HEK293 (cell line): ENCODE data around the gene LTO1.

Experiments
- CTCF ChIA-PET: fragments of 350-600 bp; formaldehyde crosslinking; extraction: SDS; loops from one replicate; lab custom pipeline; 2021; ENCODE audit warnings: antibody characterized with exemption; lab: Yijun Ruan, JAX
- POLR2A ChIA-PET: fragments of 300-600 bp; formaldehyde crosslinking; extraction: SDS; loops from one replicate; lab custom pipeline; 2020; ENCODE audit warnings: antibody characterized with exemption, inconsistent platforms; lab: Yijun Ruan, JAX
- H3K27ac ChIP-seq: fragments of 200-500 bp; sonication (Bioruptor generic); 2 replicates; pipeline ENCODE4 v1.5.1; 2014; ENCODE audit warnings: low read depth, low read length, control low read depth, inconsistent platforms; ENCODE audit errors: extremely low read depth
- H3K36me3 ChIP-seq, 2 experiments: fragments of 200-500 bp in 1 of 2; sonication (Bioruptor generic) in 1 of 2; 1 replicate in 1 of 2; 2 replicates in 1 of 2; pipeline ENCODE4 v1.5.1; 2014 to 2017; ENCODE audit warnings: inconsistent platforms in 2 of 2, low read length in 2 of 2; ENCODE audit not compliant: control insufficient read depth in 2 of 2, insufficient read depth in 1 of 2
- H3K4me1 ChIP-seq: fragments of 200-500 bp; sonication (Bioruptor generic); 2 replicates; pipeline ENCODE4 v1.5.1; 2014; ENCODE audit warnings: mild to moderate bottlenecking, low read length, inconsistent platforms; ENCODE audit not compliant: control insufficient read depth, insufficient read depth
- H3K4me3 ChIP-seq: 2 replicates; pipeline ENCODE4 v1.5.1; 2011; ENCODE audit warnings: low read depth, mild to moderate bottlenecking, control low read depth, low read length, moderate library complexity
- H3K9me3 ChIP-seq: fragments of 200-500 bp; sonication (Bioruptor generic); 2 replicates; pipeline ENCODE4 v1.5.1; 2014; ENCODE audit warnings: low read depth, low read length, inconsistent platforms; ENCODE audit not compliant: control insufficient read depth, insufficient read depth
- MZF1 ChIP-seq: fragments of 450-650 bp; formaldehyde crosslinking; IDR thresholded peaks from 2 replicates; pipeline ENCODE4 v1.5.1; 2017; ENCODE audit warnings: missing biosample characterization, missing genetic modification characterization, borderline replicate concordance
- ZNF274 ChIP-seq, 2 experiments: fragments of 200-500 bp in 1 of 2; fragments of 450-650 bp in 1 of 2; sonication (Bioruptor generic) in 1 of 2; formaldehyde crosslinking in 1 of 2; IDR thresholded peaks; 2 replicates each; pipeline versions ENCODE4 v1.5.1 to v1.6.1; 2014 to 2016; ENCODE audit warnings: borderline replicate concordance in 1 of 2, inconsistent platforms in 1 of 2, low read length in 1 of 2, missing biosample characterization in 1 of 2, missing genetic modification characterization in 1 of 2
- ZNF404 ChIP-seq: fragments of 450-650 bp; formaldehyde crosslinking; IDR thresholded peaks from 2 replicates; pipeline ENCODE4 v1.5.1; 2017; ENCODE audit warnings: missing biosample characterization, missing genetic modification characterization
- ZNF501 ChIP-seq: fragments of 450-650 bp; formaldehyde crosslinking; IDR thresholded peaks from 2 replicates; pipeline ENCODE4 v1.5.1; 2016; ENCODE audit warnings: missing biosample characterization, missing genetic modification characterization
- ZNF548 ChIP-seq: fragments of 450-650 bp; formaldehyde crosslinking; IDR thresholded peaks from 2 replicates; pipeline ENCODE4 v1.5.1; 2016; ENCODE audit warnings: missing biosample characterization, missing genetic modification characterization
- ZNF660 ChIP-seq: fragments of 450-650 bp; IDR thresholded peaks from 2 replicates; pipeline ENCODE4 v1.5.1; 2018; ENCODE audit warnings: missing biosample characterization, mild to moderate bottlenecking, missing genetic modification characterization
- ZNF707 ChIP-seq: fragments of 450-650 bp; formaldehyde crosslinking; IDR thresholded peaks from 2 replicates; pipeline ENCODE4 v1.5.1; 2016; ENCODE audit warnings: missing biosample characterization, missing genetic modification characterization
- ZNF792 ChIP-seq: fragments of 450-650 bp; formaldehyde crosslinking; IDR thresholded peaks from 2 replicates; pipeline ENCODE4 v1.5.1; 2016; ENCODE audit warnings: missing biosample characterization, missing genetic modification characterization
- ZSCAN30 ChIP-seq: fragments of 450-650 bp; IDR thresholded peaks from 2 replicates; pipeline ENCODE4 v1.5.1; 2018; ENCODE audit warnings: missing biosample characterization, mild to moderate bottlenecking, missing genetic modification characterization, moderate library complexity
- TF ChIP-seq, protein P1 (sequence below): fragments of 450-650 bp; formaldehyde crosslinking; IDR thresholded peaks from 2 replicates; pipeline ENCODE4 v1.5.1; 2017; ENCODE audit warnings: missing biosample characterization, missing genetic modification characterization
- TF ChIP-seq, protein P2 (sequence below): fragments of 450-650 bp; formaldehyde crosslinking; IDR thresholded peaks from 2 replicates; pipeline ENCODE4 v1.5.1; 2016; ENCODE audit warnings: missing biosample characterization, missing genetic modification characterization
- TF ChIP-seq, protein P3 (sequence below): sonication (generic); formaldehyde crosslinking; IDR thresholded peaks from 2 replicates; pipeline ENCODE4 v1.8.1; 2022; ENCODE audit warnings: mild to moderate bottlenecking, moderate library complexity, missing genetic modification reagents
- TF ChIP-seq, protein P4 (sequence below): fragments of 450-650 bp; formaldehyde crosslinking; IDR thresholded peaks from 2 replicates; pipeline ENCODE4 v1.5.1; 2016; ENCODE audit warnings: missing biosample characterization, missing genetic modification characterization, low read depth
- TF ChIP-seq, protein P5 (sequence below): fragments of 450-650 bp; formaldehyde crosslinking; IDR thresholded peaks from 2 replicates; pipeline ENCODE4 v1.5.1; 2016; ENCODE audit warnings: missing biosample characterization, missing genetic modification characterization
- TF ChIP-seq, protein P6 (sequence below): fragments of 450-650 bp; formaldehyde crosslinking; IDR thresholded peaks from 2 replicates; pipeline ENCODE4 v1.5.1; 2016; ENCODE audit warnings: missing biosample characterization, missing genetic modification characterization

The LTO1 gene

DNA sequence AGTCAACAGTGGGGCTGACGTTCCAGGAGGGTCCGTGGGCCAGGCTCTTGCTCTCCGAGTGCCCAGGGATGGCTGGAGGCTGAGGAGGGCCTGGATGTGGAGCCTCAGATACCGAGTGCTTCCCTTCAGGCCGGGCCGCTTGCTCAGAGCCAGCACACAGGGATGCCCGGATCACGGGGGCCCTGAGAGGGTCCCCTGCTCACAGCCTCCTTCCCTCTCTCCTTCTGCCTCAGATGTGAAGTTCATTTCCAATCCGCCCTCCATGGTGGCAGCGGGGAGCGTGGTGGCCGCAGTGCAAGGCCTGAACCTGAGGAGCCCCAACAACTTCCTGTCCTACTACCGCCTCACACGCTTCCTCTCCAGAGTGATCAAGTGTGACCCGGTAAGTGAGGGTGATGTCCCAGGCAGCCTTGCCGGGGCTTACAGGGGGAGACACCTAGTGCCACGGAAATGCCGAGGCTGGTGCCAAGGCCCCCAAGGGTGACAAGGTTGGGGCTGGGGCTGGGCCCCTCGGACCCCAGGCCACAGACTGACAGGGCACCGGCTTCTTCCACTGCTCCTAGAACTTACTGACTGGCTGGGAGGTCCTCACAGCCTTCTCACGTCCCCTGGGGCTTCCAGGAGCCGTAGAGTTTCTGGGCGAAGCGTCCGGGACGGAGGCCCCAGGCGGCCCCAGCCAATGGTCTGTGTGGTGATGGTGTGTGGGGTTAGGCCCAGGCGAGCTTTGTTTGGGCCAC is 27.2 kb downstream of the LTO1 start:
- Histone ChIP-seq H3K4me1 (peaks cover 3% of the 10 kb centered on the region; the same call in 1 of the 2 replicates), H3K27ac (no peak overlapping the region), H3K9me3 (no peaks in the 10 kb centered on the region), H3K4me3 (no peak overlapping the region), H3K36me3 (peaks cover 5 to 90% of the 10 kb centered on the region in 2 experiments; a peak in 1 of 3 replicates)
- CTCF ChIA-PET: no interaction called here
- POLR2A ChIA-PET: no interaction called here
- no peak for TF ChIP-seq ZNF404 (tag by site-specific recombination)
- no peak for TF ChIP-seq ZNF274 (IDR thresholded peaks at IDR 0.05; ENCODE audit: low read length)
- TF ChIP-seq ZNF274 (tag by site-specific recombination; IDR thresholded peaks at IDR 0.05; ENCODE audit: borderline replicate concordance): no peak
- no peak for TF ChIP-seq ZNF792 (tag by site-specific recombination)
- TF ChIP-seq, protein P1, sequence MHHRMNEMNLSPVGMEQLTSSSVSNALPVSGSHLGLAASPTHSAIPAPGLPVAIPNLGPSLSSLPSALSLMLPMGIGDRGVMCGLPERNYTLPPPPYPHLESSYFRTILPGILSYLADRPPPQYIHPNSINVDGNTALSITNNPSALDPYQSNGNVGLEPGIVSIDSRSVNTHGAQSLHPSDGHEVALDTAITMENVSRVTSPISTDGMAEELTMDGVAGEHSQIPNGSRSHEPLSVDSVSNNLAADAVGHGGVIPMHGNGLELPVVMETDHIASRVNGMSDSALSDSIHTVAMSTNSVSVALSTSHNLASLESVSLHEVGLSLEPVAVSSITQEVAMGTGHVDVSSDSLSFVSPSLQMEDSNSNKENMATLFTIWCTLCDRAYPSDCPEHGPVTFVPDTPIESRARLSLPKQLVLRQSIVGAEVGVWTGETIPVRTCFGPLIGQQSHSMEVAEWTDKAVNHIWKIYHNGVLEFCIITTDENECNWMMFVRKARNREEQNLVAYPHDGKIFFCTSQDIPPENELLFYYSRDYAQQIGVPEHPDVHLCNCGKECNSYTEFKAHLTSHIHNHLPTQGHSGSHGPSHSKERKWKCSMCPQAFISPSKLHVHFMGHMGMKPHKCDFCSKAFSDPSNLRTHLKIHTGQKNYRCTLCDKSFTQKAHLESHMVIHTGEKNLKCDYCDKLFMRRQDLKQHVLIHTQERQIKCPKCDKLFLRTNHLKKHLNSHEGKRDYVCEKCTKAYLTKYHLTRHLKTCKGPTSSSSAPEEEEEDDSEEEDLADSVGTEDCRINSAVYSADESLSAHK (tag by site-specific recombination): no peak
- TF ChIP-seq ZNF501 (tag by site-specific recombination): no peak
- no peak for TF ChIP-seq ZNF548
- no peak for TF ChIP-seq ZNF660 (tag by site-specific recombination)
- TF ChIP-seq, protein P2, sequence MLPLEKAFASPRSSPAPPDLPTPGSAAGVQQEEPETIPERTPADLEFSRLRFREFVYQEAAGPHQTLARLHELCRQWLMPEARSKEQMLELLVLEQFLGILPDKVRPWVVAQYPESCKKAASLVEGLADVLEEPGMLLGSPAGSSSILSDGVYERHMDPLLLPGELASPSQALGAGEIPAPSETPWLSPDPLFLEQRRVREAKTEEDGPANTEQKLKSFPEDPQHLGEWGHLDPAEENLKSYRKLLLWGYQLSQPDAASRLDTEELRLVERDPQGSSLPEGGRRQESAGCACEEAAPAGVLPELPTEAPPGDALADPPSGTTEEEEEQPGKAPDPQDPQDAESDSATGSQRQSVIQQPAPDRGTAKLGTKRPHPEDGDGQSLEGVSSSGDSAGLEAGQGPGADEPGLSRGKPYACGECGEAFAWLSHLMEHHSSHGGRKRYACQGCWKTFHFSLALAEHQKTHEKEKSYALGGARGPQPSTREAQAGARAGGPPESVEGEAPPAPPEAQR (tag by site-specific recombination): no peak
- TF ChIP-seq ZSCAN30 (tag by site-specific recombination): no peak
- TF ChIP-seq MZF1 (tag by site-specific recombination): no peak

DNA sequence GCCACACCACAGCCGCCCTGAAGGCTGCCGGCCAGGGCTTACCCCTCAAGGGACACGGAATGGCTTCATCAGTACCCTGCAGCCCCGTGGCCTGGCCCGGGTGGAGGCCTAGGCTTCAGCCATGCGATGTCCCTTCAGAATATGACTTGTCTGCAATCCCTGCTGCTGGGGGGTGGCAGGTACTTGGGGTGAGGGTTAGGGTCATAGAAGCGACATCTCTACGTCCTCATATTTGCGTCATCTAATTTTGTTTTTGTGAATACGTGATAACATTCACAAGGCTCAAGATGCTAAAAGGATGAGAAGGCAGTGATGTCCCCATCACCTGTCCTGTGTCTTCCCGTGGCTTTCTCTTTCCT is 27.8 kb downstream of the LTO1 start:
- Histone ChIP-seq H3K36me3 (peaks cover 2 to 84% of the 10 kb centered on the region in 2 experiments; a peak in 1 of 3 replicates), H3K4me1 (peaks cover 3% of the 10 kb centered on the region; the same call in 1 of the 2 replicates), H3K27ac (no peak overlapping the region), H3K9me3 (no peaks in the 10 kb centered on the region), H3K4me3 (no peak overlapping the region)
- TF ChIP-seq ZNF660 (tag by site-specific recombination): no peak
- CTCF ChIA-PET: no interaction called here
- POLR2A ChIA-PET: interaction anchor here (1.6 kb wide), 1 partner anchor 28 kb away, joined by 4 read pairs; the partner anchor contains the start of gene LTO1

DNA sequence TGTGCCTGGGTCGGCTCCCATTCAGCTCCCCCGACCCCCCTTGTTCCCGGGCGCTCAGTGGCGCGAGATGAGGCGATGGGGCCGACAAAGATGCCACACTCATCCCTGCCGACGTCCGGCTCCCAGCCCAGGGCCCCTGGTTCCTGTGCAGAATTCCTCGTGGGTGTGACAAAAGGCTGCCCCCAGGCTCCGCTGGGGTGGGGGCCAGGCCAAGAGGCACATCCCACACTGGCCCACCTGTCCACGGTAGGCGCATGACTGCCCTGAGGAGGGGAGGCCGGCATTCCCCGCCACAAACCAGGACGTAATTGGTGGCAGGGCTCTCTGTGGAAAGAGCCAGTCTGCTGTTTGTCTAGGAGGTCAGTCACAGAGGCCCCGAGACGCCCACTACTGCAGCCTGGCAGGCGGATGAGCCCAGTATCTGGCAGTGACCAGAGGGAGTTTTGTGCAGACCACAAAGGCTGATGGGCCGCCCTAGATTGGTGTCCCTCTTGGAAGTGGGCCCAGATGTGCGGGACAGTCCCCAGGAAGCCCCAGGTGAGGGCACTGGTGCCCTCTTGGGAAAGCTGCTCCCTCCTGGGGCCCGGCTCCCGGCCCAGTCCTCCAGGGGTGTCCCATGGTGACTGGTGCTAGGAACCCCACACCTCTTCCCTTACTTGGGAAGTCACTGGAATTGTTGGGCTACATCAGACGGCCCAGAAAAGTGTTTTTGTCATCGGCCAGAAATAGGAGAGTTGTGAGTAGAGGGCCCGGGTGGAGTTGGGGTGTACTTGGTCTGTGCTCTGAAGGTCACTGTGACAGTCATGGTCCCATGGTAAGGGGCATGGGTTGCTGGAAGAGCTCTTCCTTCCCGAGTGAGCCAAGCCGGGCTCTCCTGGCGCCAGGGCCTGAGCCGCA is 28.4 kb downstream of the LTO1 start:
- peaks cover 3% of the 10 kb centered on the region; the same call in 1 of the 2 replicates for H3K4me1 ChIP-seq
- POLR2A ChIA-PET: interaction anchor here (1.6 kb wide), 1 partner anchor 29 kb away, joined by 4 read pairs; the partner anchor contains the start of gene LTO1
- no peak overlapping the region for H3K4me3 ChIP-seq
- H3K9me3 ChIP-seq: no peaks in the 10 kb centered on the region
- peaks cover 0 to 78% of the 10 kb centered on the region in 2 experiments; a peak in 1 of 3 replicates for H3K36me3 ChIP-seq
- no peak overlapping the region for H3K27ac ChIP-seq
- CTCF ChIA-PET: interaction anchor here (4.8 kb wide), 1 partner anchor 545 kb away, joined by 54 read pairs; no protein-coding TSS in a partner anchor
- TF ChIP-seq, protein P3, sequence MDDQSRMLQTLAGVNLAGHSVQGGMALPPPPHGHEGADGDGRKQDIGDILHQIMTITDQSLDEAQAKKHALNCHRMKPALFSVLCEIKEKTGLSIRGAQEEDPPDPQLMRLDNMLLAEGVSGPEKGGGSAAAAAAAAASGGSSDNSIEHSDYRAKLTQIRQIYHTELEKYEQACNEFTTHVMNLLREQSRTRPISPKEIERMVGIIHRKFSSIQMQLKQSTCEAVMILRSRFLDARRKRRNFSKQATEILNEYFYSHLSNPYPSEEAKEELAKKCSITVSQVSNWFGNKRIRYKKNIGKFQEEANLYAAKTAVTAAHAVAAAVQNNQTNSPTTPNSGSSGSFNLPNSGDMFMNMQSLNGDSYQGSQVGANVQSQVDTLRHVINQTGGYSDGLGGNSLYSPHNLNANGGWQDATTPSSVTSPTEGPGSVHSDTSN: no peak
- TF ChIP-seq ZNF707 (tag by site-specific recombination): no peak
- TF ChIP-seq, protein P4, sequence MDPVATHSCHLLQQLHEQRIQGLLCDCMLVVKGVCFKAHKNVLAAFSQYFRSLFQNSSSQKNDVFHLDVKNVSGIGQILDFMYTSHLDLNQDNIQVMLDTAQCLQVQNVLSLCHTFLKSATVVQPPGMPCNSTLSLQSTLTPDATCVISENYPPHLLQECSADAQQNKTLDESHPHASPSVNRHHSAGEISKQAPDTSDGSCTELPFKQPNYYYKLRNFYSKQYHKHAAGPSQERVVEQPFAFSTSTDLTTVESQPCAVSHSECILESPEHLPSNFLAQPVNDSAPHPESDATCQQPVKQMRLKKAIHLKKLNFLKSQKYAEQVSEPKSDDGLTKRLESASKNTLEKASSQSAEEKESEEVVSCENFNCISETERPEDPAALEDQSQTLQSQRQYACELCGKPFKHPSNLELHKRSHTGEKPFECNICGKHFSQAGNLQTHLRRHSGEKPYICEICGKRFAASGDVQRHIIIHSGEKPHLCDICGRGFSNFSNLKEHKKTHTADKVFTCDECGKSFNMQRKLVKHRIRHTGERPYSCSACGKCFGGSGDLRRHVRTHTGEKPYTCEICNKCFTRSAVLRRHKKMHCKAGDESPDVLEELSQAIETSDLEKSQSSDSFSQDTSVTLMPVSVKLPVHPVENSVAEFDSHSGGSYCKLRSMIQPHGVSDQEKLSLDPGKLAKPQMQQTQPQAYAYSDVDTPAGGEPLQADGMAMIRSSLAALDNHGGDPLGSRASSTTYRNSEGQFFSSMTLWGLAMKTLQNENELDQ (tag by site-specific recombination): no peak
- TF ChIP-seq, protein P5, sequence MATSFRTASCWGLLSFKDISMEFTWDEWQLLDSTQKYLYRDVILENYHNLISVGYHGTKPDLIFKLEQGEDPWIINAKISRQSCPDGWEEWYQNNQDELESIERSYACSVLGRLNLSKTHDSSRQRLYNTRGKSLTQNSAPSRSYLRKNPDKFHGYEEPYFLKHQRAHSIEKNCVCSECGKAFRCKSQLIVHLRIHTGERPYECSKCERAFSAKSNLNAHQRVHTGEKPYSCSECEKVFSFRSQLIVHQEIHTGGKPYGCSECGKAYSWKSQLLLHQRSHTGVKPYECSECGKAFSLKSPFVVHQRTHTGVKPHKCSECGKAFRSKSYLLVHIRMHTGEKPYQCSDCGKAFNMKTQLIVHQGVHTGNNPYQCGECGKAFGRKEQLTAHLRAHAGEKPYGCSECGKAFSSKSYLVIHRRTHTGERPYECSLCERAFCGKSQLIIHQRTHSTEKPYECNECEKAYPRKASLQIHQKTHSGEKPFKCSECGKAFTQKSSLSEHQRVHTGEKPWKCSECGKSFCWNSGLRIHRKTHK (tag by site-specific recombination): no peak
- TF ChIP-seq, protein P6, sequence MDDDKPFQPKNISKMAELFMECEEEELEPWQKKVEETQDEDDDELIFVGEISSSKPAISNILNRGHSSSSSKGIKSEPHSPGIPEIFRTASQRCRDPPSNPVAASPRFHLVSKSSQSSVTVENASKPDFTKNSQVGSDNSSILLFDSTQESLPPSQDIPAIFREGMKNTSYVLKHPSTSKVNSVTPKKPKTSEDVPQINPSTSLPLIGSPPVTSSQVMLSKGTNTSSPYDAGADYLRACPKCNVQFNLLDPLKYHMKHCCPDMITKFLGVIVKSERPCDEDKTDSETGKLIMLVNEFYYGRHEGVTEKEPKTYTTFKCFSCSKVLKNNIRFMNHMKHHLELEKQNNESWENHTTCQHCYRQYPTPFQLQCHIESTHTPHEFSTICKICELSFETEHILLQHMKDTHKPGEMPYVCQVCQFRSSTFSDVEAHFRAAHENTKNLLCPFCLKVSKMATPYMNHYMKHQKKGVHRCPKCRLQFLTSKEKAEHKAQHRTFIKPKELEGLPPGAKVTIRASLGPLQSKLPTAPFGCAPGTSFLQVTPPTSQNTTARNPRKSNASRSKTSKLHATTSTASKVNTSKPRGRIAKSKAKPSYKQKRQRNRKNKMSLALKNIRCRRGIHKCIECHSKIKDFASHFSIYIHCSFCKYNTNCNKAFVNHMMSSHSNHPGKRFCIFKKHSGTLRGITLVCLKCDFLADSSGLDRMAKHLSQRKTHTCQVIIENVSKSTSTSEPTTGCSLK (tag by site-specific recombination): no peak
